Measurements from ENCODE around the gene CPNE4.

CPNE4 gene

DNA sequence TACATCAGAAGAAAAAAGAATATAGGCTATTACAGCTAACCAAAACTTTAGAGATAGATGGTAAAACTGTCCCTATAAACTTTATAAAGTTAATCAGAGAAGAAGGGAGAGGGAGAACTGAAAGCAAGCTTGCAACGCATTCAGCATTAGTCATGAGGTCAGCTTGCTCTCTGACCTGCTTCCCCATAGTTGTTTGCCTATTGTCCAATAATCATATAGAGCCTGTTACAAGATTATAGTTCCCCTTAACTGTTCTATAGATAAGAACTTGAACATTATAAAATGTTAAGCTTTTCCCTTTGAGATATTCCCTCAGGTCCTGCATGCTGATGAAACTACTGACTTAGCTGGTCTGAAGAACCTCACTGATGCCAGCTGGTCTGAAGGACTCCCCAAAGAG lies 74.5 kb downstream of the CPNE4 start:
- H3K4me2 ChIP-seq (ENCODE audit: low read length) = peak overlapping the region; percentile 14
- no peaks in the 10 kb centered on the region for H3K4me1 ChIP-seq (ENCODE audit: control insufficient read depth, insufficient read depth, low read length)
- H3K9me3 ChIP-seq (replicated peaks; ENCODE audit: low read length) = no peaks in the 10 kb centered on the region
- no peaks in the 10 kb centered on the region for H3K36me3 ChIP-seq (ENCODE audit: insufficient read depth, low read length)
- no peak overlapping the region for H3K4me3 ChIP-seq (ENCODE audit: low read length)
- H3K27me3 ChIP-seq (ENCODE audit: control insufficient read depth, insufficient read depth, low read length) = no peaks in the 10 kb centered on the region
- no peak overlapping the region for H3K9ac ChIP-seq (ENCODE audit: low read depth, low read length)

DNA sequence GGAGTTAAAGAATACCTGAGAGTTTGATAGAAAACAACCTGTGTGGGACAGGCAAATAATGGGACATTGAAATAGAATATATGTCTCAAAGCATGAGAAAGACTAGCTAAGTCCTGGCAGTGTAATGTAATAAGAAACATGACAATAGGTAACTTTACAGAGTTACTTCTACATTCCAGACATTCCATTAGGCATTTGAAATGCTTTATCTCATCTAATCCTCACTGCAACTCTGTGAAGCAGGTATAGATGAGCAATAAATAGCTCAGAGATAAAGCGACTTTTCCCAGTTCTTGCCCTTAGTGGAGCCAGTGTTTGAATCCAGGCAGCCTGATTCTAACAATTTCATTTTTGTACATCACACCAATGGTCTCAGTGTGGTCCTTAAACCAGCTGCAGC lies 76.8 kb downstream of the CPNE4 start:
- Histone ChIP-seq H3K4me2 (ENCODE audit: low read length) (no peak overlapping the region), H3K9me3 (replicated peaks; ENCODE audit: low read length) (no peaks in the 10 kb centered on the region), H3K4me1 (ENCODE audit: control insufficient read depth, insufficient read depth, low read length) (no peaks in the 10 kb centered on the region), H3K9ac (ENCODE audit: low read depth, low read length) (no peak overlapping the region), H3K4me3 (ENCODE audit: low read length) (no peak overlapping the region), H3K36me3 (ENCODE audit: insufficient read depth, low read length) (no peaks in the 10 kb centered on the region), H3K27me3 (ENCODE audit: control insufficient read depth, insufficient read depth, low read length) (no peaks in the 10 kb centered on the region)

- no peaks in the 10 kb centered on the region for H3K27me3 ChIP-seq (ENCODE audit: control insufficient read depth, insufficient read depth, low read length)
- no peaks in the 10 kb centered on the region for H3K9me3 ChIP-seq (replicated peaks; ENCODE audit: low read length)
- no peak overlapping the region for H3K4me3 ChIP-seq (ENCODE audit: low read length)
- no peak overlapping the region for H3K9ac ChIP-seq (ENCODE audit: low read depth, low read length)
- no peak overlapping the region for H3K4me2 ChIP-seq (ENCODE audit: low read length)
- no peaks in the 10 kb centered on the region for H3K4me1 ChIP-seq (ENCODE audit: control insufficient read depth, insufficient read depth, low read length)
- H3K36me3 ChIP-seq (ENCODE audit: insufficient read depth, low read length) = no peaks in the 10 kb centered on the region
Observed at GRCh38 chr3:131957511-131957910, 77.3 kb downstream of the CPNE4 start.

- Histone ChIP-seq H3K27me3 (ENCODE audit: control insufficient read depth, insufficient read depth, low read length) (no peaks in the 10 kb centered on the region), H3K36me3 (ENCODE audit: insufficient read depth, low read length) (no peaks in the 10 kb centered on the region), H3K4me1 (ENCODE audit: control insufficient read depth, insufficient read depth, low read length) (no peaks in the 10 kb centered on the region), H3K9ac (ENCODE audit: low read depth, low read length) (no peak overlapping the region), H3K9me3 (replicated peaks; ENCODE audit: low read length) (no peaks in the 10 kb centered on the region), H3K4me3 (ENCODE audit: low read length) (no peak overlapping the region), H3K4me2 (ENCODE audit: low read length) (no peak overlapping the region)
Observed at GRCh38 chr3:131948806-131949205, 86.0 kb downstream of the CPNE4 start.

- H3K4me2 ChIP-seq (ENCODE audit: low read length) = no peak overlapping the region
- no peak overlapping the region for H3K9ac ChIP-seq (ENCODE audit: low read depth, low read length)
- no peaks in the 10 kb centered on the region for H3K36me3 ChIP-seq (ENCODE audit: insufficient read depth, low read length)
- H3K4me3 ChIP-seq (ENCODE audit: low read length) = no peak overlapping the region
- H3K4me1 ChIP-seq (ENCODE audit: control insufficient read depth, insufficient read depth, low read length) = no peaks in the 10 kb centered on the region
- no peaks in the 10 kb centered on the region for H3K9me3 ChIP-seq (replicated peaks; ENCODE audit: low read length)
- H3K27me3 ChIP-seq (ENCODE audit: control insufficient read depth, insufficient read depth, low read length) = peaks cover 4% of the 10 kb centered on the region
Observed at GRCh38 chr3:131944676-131945075, 90.1 kb downstream of the CPNE4 start.

- H3K4me3 ChIP-seq (ENCODE audit: low read length) = no peak overlapping the region
- H3K9ac ChIP-seq (ENCODE audit: low read depth, low read length) = no peak overlapping the region
- no peaks in the 10 kb centered on the region for H3K4me1 ChIP-seq (ENCODE audit: control insufficient read depth, insufficient read depth, low read length)
- no peak overlapping the region for H3K4me2 ChIP-seq (ENCODE audit: low read length)
- H3K9me3 ChIP-seq (replicated peaks; ENCODE audit: low read length) = no peaks in the 10 kb centered on the region
- H3K27me3 ChIP-seq (ENCODE audit: control insufficient read depth, insufficient read depth, low read length) = no peaks in the 10 kb centered on the region
- H3K36me3 ChIP-seq (ENCODE audit: insufficient read depth, low read length) = no peaks in the 10 kb centered on the region
Observed at GRCh38 chr3:131933665-131934064, 101.1 kb downstream of the CPNE4 start.

DNA sequence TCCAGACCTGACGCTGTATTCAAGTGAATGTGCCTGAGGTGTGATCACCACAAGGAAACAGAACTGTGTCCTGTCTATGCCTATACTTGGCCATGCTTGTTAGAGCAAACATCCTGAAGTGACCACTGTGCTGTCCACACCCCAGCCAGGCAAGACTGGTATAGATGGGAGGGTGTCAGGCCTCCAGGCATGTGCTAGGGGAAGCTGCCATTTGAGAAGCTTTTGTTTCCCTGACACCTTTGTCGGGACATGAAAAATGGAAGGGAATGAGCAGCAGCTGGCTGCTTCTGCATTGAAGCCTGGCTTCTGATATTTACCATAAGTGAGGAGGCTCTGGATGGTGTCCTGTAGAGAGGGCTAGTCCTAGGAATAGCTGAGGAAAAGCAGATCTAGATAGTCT lies 106.2 kb downstream of the CPNE4 start:
- Histone ChIP-seq H3K9ac (ENCODE audit: low read depth, low read length) (no peak overlapping the region), H3K9me3 (replicated peaks; ENCODE audit: low read length) (no peaks in the 10 kb centered on the region), H3K4me1 (ENCODE audit: control insufficient read depth, insufficient read depth, low read length) (no peaks in the 10 kb centered on the region), H3K4me3 (ENCODE audit: low read length) (no peak overlapping the region), H3K27me3 (ENCODE audit: control insufficient read depth, insufficient read depth, low read length) (no peaks in the 10 kb centered on the region), H3K4me2 (ENCODE audit: low read length) (no peak overlapping the region), H3K36me3 (ENCODE audit: insufficient read depth, low read length) (no peaks in the 10 kb centered on the region)

- no peak overlapping the region for H3K4me2 ChIP-seq (ENCODE audit: low read length)
- no peaks in the 10 kb centered on the region for H3K9me3 ChIP-seq (replicated peaks; ENCODE audit: low read length)
- no peak overlapping the region for H3K4me3 ChIP-seq (ENCODE audit: low read length)
- H3K9ac ChIP-seq (ENCODE audit: low read depth, low read length) = no peak overlapping the region
- no peaks in the 10 kb centered on the region for H3K36me3 ChIP-seq (ENCODE audit: insufficient read depth, low read length)
- H3K4me1 ChIP-seq (ENCODE audit: control insufficient read depth, insufficient read depth, low read length) = no peaks in the 10 kb centered on the region
- H3K27me3 ChIP-seq (ENCODE audit: control insufficient read depth, insufficient read depth, low read length) = no peaks in the 10 kb centered on the region
Observed at GRCh38 chr3:131925571-131925970, 109.2 kb downstream of the CPNE4 start.

DNA sequence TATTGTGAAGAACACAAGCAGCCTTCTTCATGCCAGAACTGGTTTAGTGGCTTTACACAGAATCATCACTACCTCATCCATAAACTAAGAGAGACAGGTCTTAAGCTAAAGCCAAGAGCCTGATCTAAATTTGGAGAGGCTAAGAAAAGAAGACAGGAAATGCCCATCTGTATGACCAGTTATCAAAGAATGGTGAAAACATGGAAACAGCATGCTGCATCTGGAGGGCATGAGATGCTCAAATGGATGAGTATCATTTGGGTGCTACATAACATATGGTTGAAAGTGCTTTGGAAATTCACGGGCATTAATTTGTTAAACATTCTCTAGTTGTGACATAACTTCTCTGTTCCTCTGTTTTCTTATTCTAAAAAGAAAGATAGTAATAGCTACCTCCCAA lies 112.5 kb downstream of the CPNE4 start:
- Histone ChIP-seq H3K9me3 (replicated peaks; ENCODE audit: low read length) (no peaks in the 10 kb centered on the region), H3K36me3 (ENCODE audit: insufficient read depth, low read length) (no peaks in the 10 kb centered on the region), H3K4me3 (ENCODE audit: low read length) (no peak overlapping the region), H3K4me1 (ENCODE audit: control insufficient read depth, insufficient read depth, low read length) (no peaks in the 10 kb centered on the region), H3K27me3 (ENCODE audit: control insufficient read depth, insufficient read depth, low read length) (peaks cover 3% of the 10 kb centered on the region), H3K4me2 (ENCODE audit: low read length) (no peak overlapping the region), H3K9ac (ENCODE audit: low read depth, low read length) (no peak overlapping the region)

DNA sequence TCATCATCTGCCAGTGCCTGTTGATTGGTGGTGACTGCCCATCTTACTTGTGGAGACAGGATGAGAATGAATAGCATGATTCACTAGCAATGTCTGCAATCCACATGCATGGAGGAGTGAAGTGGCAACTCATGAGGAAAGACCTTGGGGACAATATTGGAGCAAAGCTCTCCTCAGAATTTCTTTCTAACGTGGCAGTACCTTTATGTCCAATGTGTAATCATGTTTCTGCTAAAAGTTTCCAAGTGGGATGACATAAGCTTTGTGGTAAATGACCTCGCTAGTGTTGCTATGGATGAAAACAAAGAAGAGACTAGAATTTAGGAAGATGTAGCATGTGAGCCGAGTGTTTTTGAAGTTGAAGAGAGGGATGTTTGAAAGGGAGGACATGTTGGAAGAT lies 117.8 kb downstream of the CPNE4 start:
- Histone ChIP-seq H3K27me3 (ENCODE audit: control insufficient read depth, insufficient read depth, low read length) (peaks cover 6% of the 10 kb centered on the region), H3K36me3 (ENCODE audit: insufficient read depth, low read length) (no peaks in the 10 kb centered on the region), H3K9ac (ENCODE audit: low read depth, low read length) (no peak overlapping the region), H3K9me3 (replicated peaks; ENCODE audit: low read length) (no peaks in the 10 kb centered on the region), H3K4me2 (ENCODE audit: low read length) (no peak overlapping the region), H3K4me1 (ENCODE audit: control insufficient read depth, insufficient read depth, low read length) (no peaks in the 10 kb centered on the region), H3K4me3 (ENCODE audit: low read length) (no peak overlapping the region)

- no peak overlapping the region for H3K9ac ChIP-seq (ENCODE audit: low read depth, low read length)
- no peaks in the 10 kb centered on the region for H3K4me1 ChIP-seq (ENCODE audit: control insufficient read depth, insufficient read depth, low read length)
- H3K27me3 ChIP-seq (ENCODE audit: control insufficient read depth, insufficient read depth, low read length) = peaks cover 6% of the 10 kb centered on the region
- no peaks in the 10 kb centered on the region for H3K36me3 ChIP-seq (ENCODE audit: insufficient read depth, low read length)
- no peaks in the 10 kb centered on the region for H3K9me3 ChIP-seq (replicated peaks; ENCODE audit: low read length)
- no peak overlapping the region for H3K4me2 ChIP-seq (ENCODE audit: low read length)
- H3K4me3 ChIP-seq (ENCODE audit: low read length) = no peak overlapping the region
Observed at GRCh38 chr3:131914090-131914691, 120.6 kb downstream of the CPNE4 start.

DNA sequence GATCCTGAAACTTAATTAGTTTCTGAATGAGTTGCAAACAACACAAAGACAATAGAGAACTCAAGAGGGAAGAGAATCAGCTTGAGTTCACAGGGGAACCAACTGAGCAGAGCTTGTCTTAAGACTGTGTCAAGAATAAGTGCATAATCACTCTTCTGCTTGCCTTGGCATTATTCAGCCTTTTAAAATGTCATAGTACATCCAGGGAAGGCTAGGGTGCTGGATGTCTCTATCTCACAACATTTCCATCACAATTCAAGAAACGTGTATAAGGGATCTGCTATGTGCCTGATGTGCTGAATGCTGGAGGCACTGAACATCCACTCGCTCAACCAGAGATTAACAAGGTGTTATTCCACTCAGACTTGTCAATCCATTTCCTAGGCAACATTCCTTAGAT lies 122.6 kb downstream of the CPNE4 start:
- H3K36me3 ChIP-seq (ENCODE audit: insufficient read depth, low read length) = no peaks in the 10 kb centered on the region
- no peak overlapping the region for H3K9ac ChIP-seq (ENCODE audit: low read depth, low read length)
- peaks cover 3% of the 10 kb centered on the region for H3K27me3 ChIP-seq (ENCODE audit: control insufficient read depth, insufficient read depth, low read length)
- no peak overlapping the region for H3K4me3 ChIP-seq (ENCODE audit: low read length)
- H3K4me1 ChIP-seq (ENCODE audit: control insufficient read depth, insufficient read depth, low read length) = no peaks in the 10 kb centered on the region
- no peaks in the 10 kb centered on the region for H3K9me3 ChIP-seq (replicated peaks; ENCODE audit: low read length)
- no peak overlapping the region for H3K4me2 ChIP-seq (ENCODE audit: low read length)

All from skeletal muscle satellite cell (primary cell).